BE2C (cell line): ENCODE measurements around the gene LINS1.

ENCODE experiments used
- DNase-seq: peaks from one replicate; pipeline ENCODE4 v3.0.0-alpha.2; 2020
- H3K27me3 ChIP-seq: fragments of 250-450 bp; sonication (Bioruptor Pico); 2 replicates; pipeline ENCODE4 v1.5.1; 2020; ENCODE audit warnings: mild to moderate bottlenecking
- H3K36me3 ChIP-seq: fragments of 250-450 bp; sonication (Bioruptor Pico); 2 replicates; pipeline ENCODE4 v1.5.1; 2020; ENCODE audit warnings: mild to moderate bottlenecking
- H3K4me1 ChIP-seq: fragments of 250-450 bp; sonication (Bioruptor Pico); 2 replicates; pipeline ENCODE4 v1.5.1; 2020
- H3K4me3 ChIP-seq: 2 replicates; pipeline ENCODE4 v1.5.1; 2011; ENCODE audit warnings: low read depth, low read length
- H3K9me3 ChIP-seq: fragments of 250-450 bp; sonication (Bioruptor Pico); 2 replicates; pipeline ENCODE4 v1.5.1; 2020
- TF ChIP-seq, protein P1 (sequence below): IDR thresholded peaks from 2 replicates; pipeline ENCODE4 v1.5.1; 2012; ENCODE audit warnings: mild to moderate bottlenecking, low read depth, low read length

The LINS1 gene

GRCh38 chr15:100571592-100572167, 30.3 kb downstream of the LINS1 start:
- no peak for DNase-seq
- Histone ChIP-seq H3K4me3 (no peak overlapping the region), H3K36me3 (peaks cover 39% of the 10 kb centered on the region), H3K9me3 (no peaks in the 10 kb centered on the region), H3K4me1 (no peaks in the 10 kb centered on the region), H3K27me3 (no peaks in the 10 kb centered on the region)
- TF ChIP-seq, protein P1, sequence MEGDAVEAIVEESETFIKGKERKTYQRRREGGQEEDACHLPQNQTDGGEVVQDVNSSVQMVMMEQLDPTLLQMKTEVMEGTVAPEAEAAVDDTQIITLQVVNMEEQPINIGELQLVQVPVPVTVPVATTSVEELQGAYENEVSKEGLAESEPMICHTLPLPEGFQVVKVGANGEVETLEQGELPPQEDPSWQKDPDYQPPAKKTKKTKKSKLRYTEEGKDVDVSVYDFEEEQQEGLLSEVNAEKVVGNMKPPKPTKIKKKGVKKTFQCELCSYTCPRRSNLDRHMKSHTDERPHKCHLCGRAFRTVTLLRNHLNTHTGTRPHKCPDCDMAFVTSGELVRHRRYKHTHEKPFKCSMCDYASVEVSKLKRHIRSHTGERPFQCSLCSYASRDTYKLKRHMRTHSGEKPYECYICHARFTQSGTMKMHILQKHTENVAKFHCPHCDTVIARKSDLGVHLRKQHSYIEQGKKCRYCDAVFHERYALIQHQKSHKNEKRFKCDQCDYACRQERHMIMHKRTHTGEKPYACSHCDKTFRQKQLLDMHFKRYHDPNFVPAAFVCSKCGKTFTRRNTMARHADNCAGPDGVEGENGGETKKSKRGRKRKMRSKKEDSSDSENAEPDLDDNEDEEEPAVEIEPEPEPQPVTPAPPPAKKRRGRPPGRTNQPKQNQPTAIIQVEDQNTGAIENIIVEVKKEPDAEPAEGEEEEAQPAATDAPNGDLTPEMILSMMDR: no peak

- H3K27me3 ChIP-seq: no peaks in the 10 kb centered on the region
- H3K9me3 ChIP-seq: no peaks in the 10 kb centered on the region
- H3K4me3 ChIP-seq: no peak overlapping the region
- TF ChIP-seq, protein P1: no peak
- no peaks in the 10 kb centered on the region for H3K4me1 ChIP-seq
- DNase-seq: no peak
- peaks cover 41% of the 10 kb centered on the region for H3K36me3 ChIP-seq
These were observed 31.2 kb downstream of the LINS1 start for GRCh38 chr15:100570735-100571313.

- H3K9me3 ChIP-seq: no peaks in the 10 kb centered on the region
- H3K27me3 ChIP-seq: no peaks in the 10 kb centered on the region
- no peak overlapping the region for H3K4me3 ChIP-seq
- peaks cover 41% of the 10 kb centered on the region for H3K36me3 ChIP-seq
- TF ChIP-seq, protein P1: no peak
- no peak for DNase-seq
- no peaks in the 10 kb centered on the region for H3K4me1 ChIP-seq
These were observed 31.7 kb downstream of the LINS1 start for GRCh38 chr15:100570275-100570674.

GRCh38 chr15:100569391-100569790, 32.6 kb downstream of the LINS1 start:
- TF ChIP-seq, protein P1: no peak
- H3K36me3 ChIP-seq: peaks cover 41% of the 10 kb centered on the region
- DNase-seq: no peak

DNA sequence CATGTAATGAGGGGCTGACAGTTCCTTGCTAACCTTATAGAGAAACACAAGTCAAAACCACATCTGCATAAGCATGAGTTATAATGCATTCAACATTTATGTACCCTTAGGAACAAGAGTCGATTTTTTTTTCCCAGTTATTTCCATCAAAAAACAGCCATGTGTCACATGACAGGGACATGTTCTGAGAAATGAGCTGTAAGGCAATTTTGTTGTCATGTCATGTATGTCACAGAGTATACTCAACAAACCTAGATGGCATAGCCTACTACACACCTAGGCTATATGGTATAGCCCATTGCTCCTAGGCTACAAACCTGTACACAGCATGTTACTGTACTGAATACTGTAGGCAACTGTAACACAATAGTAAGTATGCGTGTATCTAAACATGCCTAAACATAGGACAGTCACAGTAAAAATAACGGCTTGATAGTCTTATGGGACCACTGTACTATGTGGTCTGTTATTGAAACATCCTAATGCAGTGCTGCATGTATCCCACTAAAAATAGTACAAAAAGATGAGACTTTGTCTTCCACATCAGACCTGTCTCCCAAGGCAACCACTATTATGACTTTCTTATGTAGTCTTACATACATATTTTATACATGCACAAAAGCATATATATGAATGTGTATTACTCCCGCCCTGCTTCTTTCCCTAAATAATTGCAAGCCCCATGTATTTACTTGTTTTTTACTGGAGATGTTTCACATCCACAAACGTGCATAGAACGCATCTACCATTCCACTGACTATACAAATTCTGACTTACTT, 34.9 kb downstream of the LINS1 start:
- Histone ChIP-seq H3K4me1 (no peaks in the 10 kb centered on the region), H3K27me3 (no peaks in the 10 kb centered on the region), H3K4me3 (no peak overlapping the region), H3K36me3 (peaks cover 29% of the 10 kb centered on the region), H3K9me3 (no peaks in the 10 kb centered on the region)
- no peak for DNase-seq
- TF ChIP-seq, protein P1: no peak

More at GRCh38 chr15:100569391-100569790, 32.6 kb downstream of the LINS1 start:
- no peaks in the 10 kb centered on the region for H3K27me3 ChIP-seq
- no peaks in the 10 kb centered on the region for H3K4me1 ChIP-seq
- H3K9me3 ChIP-seq: no peaks in the 10 kb centered on the region
- no peak overlapping the region for H3K4me3 ChIP-seq

- no peaks in the 10 kb centered on the region for H3K27me3 ChIP-seq
- H3K4me3 ChIP-seq: no peak overlapping the region
- H3K4me1 ChIP-seq: no peaks in the 10 kb centered on the region
- no peaks in the 10 kb centered on the region for H3K9me3 ChIP-seq
- DNase-seq: no peak
- TF ChIP-seq, protein P1: no peak
- peaks cover 21% of the 10 kb centered on the region for H3K36me3 ChIP-seq
These were observed 36.4 kb downstream of the LINS1 start for GRCh38 chr15:100565591-100565990.
